Common myeloid progenitor, CD34-positive (primary cell): ENCODE results near the gene MYLK.
A peak's percentile ranks its signal among the peaks of the same experiment; 100 is the strongest.
"Not testable (repeated sequence)": the region's sequence is repeated elsewhere in the genome, so short reads cannot be mapped to it uniquely, and the experiment has no call there.

Source experiments
- CTCF ChIA-PET: fragments of 350-600 bp; sonication (Branson Sonifier 250); formaldehyde crosslinking; loops from one replicate; lab custom pipeline; 2021; ENCODE audit warnings: antibody characterized with exemption; lab: Charles Lee
- POLR2A ChIA-PET: fragments of 350-600 bp; sonication (Branson Sonifier 250); formaldehyde crosslinking; loops from one replicate; lab custom pipeline; 2021; ENCODE audit warnings: antibody characterized with exemption; lab: Charles Lee
- DNase-seq, 3 donors: peaks; one replicate each; pipeline versions ENCODE4 v3.0.0 to v3.0.0-alpha.2; 2013
- H3K27ac ChIP-seq, 2 experiments: 1 replicate in 1 of 2; 2 replicates in 1 of 2; pipeline ENCODE4 v1.7.0; 2013; ENCODE audit warnings: inconsistent platforms in 2 of 2, low read length in 2 of 2, mild to moderate bottlenecking in 2 of 2, low read depth in 1 of 2, moderate library complexity in 1 of 2; ENCODE audit not compliant: severe bottlenecking in 2 of 2, insufficient read depth in 1 of 2, poor library complexity in 1 of 2
- H3K27me3 ChIP-seq, 5 experiments: replicated peaks in 2 of 5; 1 replicate in 3 of 5; 2 replicates in 2 of 5; pipeline versions ENCODE4 v1.6.1 to v1.7.0; 2013; ENCODE audit warnings: low read length in 4 of 5, mild to moderate bottlenecking in 2 of 5, moderate library complexity in 2 of 5, inconsistent platforms in 1 of 5; ENCODE audit not compliant: insufficient read depth in 5 of 5, control insufficient read depth in 4 of 5
- H3K36me3 ChIP-seq, 4 experiments: 1 replicate in 2 of 4; 2 replicates in 2 of 4; pipeline versions ENCODE4 v1.6.1 to v1.7.0; 2013; ENCODE audit warnings: low read length in 3 of 4, control low read depth in 1 of 4, mild to moderate bottlenecking in 1 of 4; ENCODE audit not compliant: control insufficient read depth in 4 of 4, insufficient read depth in 4 of 4
- H3K4me1 ChIP-seq, 4 experiments: 1 replicate in 3 of 4; 2 replicates in 1 of 4; pipeline versions ENCODE4 v1.6.1 to v1.7.1; 2013; ENCODE audit warnings: low read length in 3 of 4, mild to moderate bottlenecking in 3 of 4, control low read depth in 1 of 4, inconsistent platforms in 1 of 4, moderate library complexity in 1 of 4; ENCODE audit not compliant: control insufficient read depth in 4 of 4, insufficient read depth in 4 of 4; ENCODE audit errors: control extremely low read depth in 1 of 4
- H3K4me3 ChIP-seq, 7 experiments: 1 replicate in 4 of 7; 2 replicates in 3 of 7; pipeline versions ENCODE4 v1.5.1 to v1.7.0; 2013; ENCODE audit warnings: mild to moderate bottlenecking in 7 of 7, low read length in 6 of 7, moderate library complexity in 6 of 7, inconsistent platforms in 2 of 7, low read depth in 2 of 7, control low read depth in 1 of 7; ENCODE audit not compliant: insufficient read depth in 4 of 7, control insufficient read depth in 1 of 7; ENCODE audit errors: extremely low read depth in 1 of 7
- H3K9me3 ChIP-seq, 5 experiments: 1 replicate in 4 of 5; 2 replicates in 1 of 5; pipeline versions ENCODE4 v1.6.1 to v1.7.1; 2013; ENCODE audit warnings: low read length in 4 of 5, mild to moderate bottlenecking in 2 of 5, inconsistent platforms in 1 of 5, low read depth in 1 of 5, moderate library complexity in 1 of 5; ENCODE audit not compliant: control insufficient read depth in 4 of 5, insufficient read depth in 2 of 5; ENCODE audit errors: control extremely low read depth in 1 of 5
- WGBS: methylation state at CpG from one replicate; pipeline ENCODE4 v1.1.5; 2013; ENCODE audit not compliant: insufficient coverage; 5-methylcytosine and 5-hydroxymethylcytosine counted together

The MYLK gene

DNA sequence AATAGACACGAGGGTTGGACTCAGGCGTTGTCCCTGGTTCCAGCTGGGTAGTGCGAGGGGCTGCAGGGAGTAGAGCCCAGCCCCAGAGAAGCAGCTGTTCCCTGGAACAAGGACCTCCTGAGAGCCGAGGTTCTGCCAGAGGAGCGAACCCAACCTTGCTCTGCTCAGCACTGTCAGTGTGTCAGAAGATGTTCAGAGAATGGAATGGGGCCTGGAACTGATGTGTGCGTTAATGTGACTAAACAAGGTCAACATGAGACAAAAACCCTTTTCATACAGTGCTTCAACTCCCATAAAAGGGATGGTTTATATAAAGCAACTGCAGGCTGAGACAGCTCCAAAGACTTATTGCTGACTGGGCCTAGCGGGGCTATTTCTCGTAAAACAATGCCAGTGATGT, 263.8 kb downstream of the MYLK start:
- H3K36me3 ChIP-seq: peaks cover 0 to 3% (median 0%) of the 10 kb centered on the region in 4 experiments
- ChIA-PET POLR2A (no interaction called here), CTCF (interaction anchor here (0.9 to 2.2 kb wide), 6 partner anchors 8 to 110 kb away, joined by 3 to 10 read pairs (median 3); no protein-coding TSS in a partner anchor)
- H3K27me3 ChIP-seq: no peaks in the 10 kb centered on the region
- H3K9me3 ChIP-seq: no peaks in the 10 kb centered on the region
- no peak overlapping the region for H3K4me3 ChIP-seq
- WGBS: 99% methylated on average over 5 of the region's 8 CpGs
- no peak for DNase-seq
- peaks cover 8 to 27% (median 18%) of the 10 kb centered on the region in 4 experiments for H3K4me1 ChIP-seq
- no peak overlapping the region for H3K27ac ChIP-seq

GRCh38 chr3:123618768-123619484, 265.2 kb downstream of the MYLK start:
- POLR2A ChIA-PET: no interaction called here
- H3K4me1 ChIP-seq: peaks cover 8 to 27% (median 18%) of the 10 kb centered on the region in 4 experiments
- peak; percentile 91 to 97 (median 95) for DNase-seq
- CTCF ChIA-PET: interaction anchor here (0.6 to 2.2 kb wide), 8 partner anchors 10 to 164 kb away, joined by 3 to 11 read pairs (median 4); no protein-coding TSS in a partner anchor
- no peak overlapping the region for H3K27ac ChIP-seq
- no peaks in the 10 kb centered on the region for H3K9me3 ChIP-seq
- H3K4me3 ChIP-seq: peak overlapping the region in 5 of 7 experiments; percentile 3 to 52 (median 22)
- WGBS: 0% methylated on average over 3 of the region's 5 CpGs
- H3K27me3 ChIP-seq: no peaks in the 10 kb centered on the region
- H3K36me3 ChIP-seq: peaks cover 0 to 6% (median under 1%) of the 10 kb centered on the region in 4 experiments

- WGBS: 33% methylated on average over 6 of the region's 7 CpGs
- no peak overlapping the region for H3K27ac ChIP-seq
Measured at GRCh38 chr3:123618076-123618708, 265.9 kb downstream of the MYLK start.

GRCh38 chr3:123616593-123616992, 267.5 kb downstream of the MYLK start:
- ChIA-PET CTCF (interaction anchor here (1.0 to 1.4 kb wide), 2 partner anchors 25 to 32 kb away, joined by 3 to 4 read pairs; no protein-coding TSS in a partner anchor), POLR2A (no interaction called here)
- no peaks in the 10 kb centered on the region for H3K9me3 ChIP-seq
- no peak for DNase-seq
- peaks cover 10 to 35% (median 24%) of the 10 kb centered on the region in 4 experiments for H3K4me1 ChIP-seq
- no peaks in the 10 kb centered on the region for H3K27me3 ChIP-seq
- H3K27ac ChIP-seq: no peak overlapping the region
- no peak overlapping the region for H3K4me3 ChIP-seq
- WGBS: 96% methylated on average over 5 of the region's 6 CpGs
- H3K36me3 ChIP-seq: peaks cover 0 to 4% (median under 1%) of the 10 kb centered on the region in 4 experiments

More at GRCh38 chr3:123618076-123618708, 265.9 kb downstream of the MYLK start:
- ChIA-PET POLR2A (no interaction called here), CTCF (interaction anchor here (0.8 to 2.2 kb wide), 6 partner anchors 10 to 105 kb away, joined by 3 to 11 read pairs (median 4); no protein-coding TSS in a partner anchor)
- H3K9me3 ChIP-seq: no peaks in the 10 kb centered on the region
- H3K36me3 ChIP-seq: peaks cover 0 to 6% (median under 1%) of the 10 kb centered on the region in 4 experiments
- no peaks in the 10 kb centered on the region for H3K27me3 ChIP-seq
- peaks cover 10 to 27% (median 20%) of the 10 kb centered on the region in 4 experiments for H3K4me1 ChIP-seq
- peak in 2 of 3 donors; percentile 14 to 58 for DNase-seq
- H3K4me3 ChIP-seq: peak overlapping the region in 6 of 7 experiments; percentile 3 to 52 (median 24)

DNA sequence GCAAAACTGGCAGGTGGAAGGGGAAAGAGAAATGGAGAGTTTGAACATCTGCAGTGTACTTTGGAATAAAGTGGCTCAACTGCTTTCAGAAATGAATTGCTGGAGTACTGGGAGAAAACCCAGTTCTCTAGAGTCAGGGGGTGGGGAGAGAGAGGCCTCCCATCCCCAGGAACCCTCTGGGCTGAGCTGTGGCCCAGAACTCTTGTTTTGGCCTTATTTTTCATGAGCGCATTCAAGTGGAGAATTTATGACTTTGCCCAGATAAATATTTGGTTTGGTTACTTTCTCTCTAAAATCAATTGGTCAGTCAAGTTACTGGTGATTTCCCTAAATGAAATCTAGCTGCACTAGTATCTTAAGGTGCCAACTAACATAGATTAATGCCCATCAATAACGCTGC, 270.6 kb downstream of the MYLK start:
- Histone ChIP-seq H3K9me3 (no peaks in the 10 kb centered on the region), H3K4me3 (no peak overlapping the region), H3K4me1 (peaks cover 14 to 46% (median 23%) of the 10 kb centered on the region in 4 experiments), H3K36me3 (peaks cover 0 to 3% (median 1%) of the 10 kb centered on the region in 4 experiments), H3K27me3 (no peaks in the 10 kb centered on the region), H3K27ac (no peak overlapping the region)
- POLR2A ChIA-PET: no interaction called here
- CTCF ChIA-PET: interaction anchor here (2.5 kb wide), 1 partner anchor 29 kb away, joined by 11 read pairs; no protein-coding TSS in a partner anchor
- no peak for DNase-seq
- 100% methylated on average over 2 of the region's 2 CpGs for WGBS

GRCh38 chr3:123611674-123612073, 272.5 kb downstream of the MYLK start:
- CTCF ChIA-PET: interaction anchor here (1.3 to 2.5 kb wide), 5 partner anchors 9 to 52 kb away, joined by 3 to 11 read pairs (median 4); no protein-coding TSS in a partner anchor
- H3K36me3 ChIP-seq, H3K27ac ChIP-seq, H3K4me3 ChIP-seq, H3K9me3 ChIP-seq, POLR2A ChIA-PET, H3K27me3 ChIP-seq: not testable (repeated sequence)
- peak in 1 of 3 donors; percentile 15 for DNase-seq
- peaks cover 7 to 40% (median 13%) of the 10 kb centered on the region in 4 experiments for H3K4me1 ChIP-seq
- WGBS: 100% methylated on average over 6 of the region's 7 CpGs
